D721Med (cell line): ENCODE data around the gene CDK14.
A peak's percentile ranks its signal among the peaks of the same experiment; 100 is the strongest.

ENCODE experiments used
- DNase-seq: peaks from one replicate; pipeline ENCODE4 v3.0.0; 2011; ENCODE audit warnings: low spot score; ENCODE audit not compliant: insufficient read length
- FAIRE-seq: peaks from 2 replicates; lab custom pipeline; 2011; peaks lifted over from hg19 to GRCh38; lab: Jason Lieb, UNC
- TF ChIP-seq, protein P1 (sequence below): IDR thresholded peaks from 2 replicates; pipeline ENCODE4 v1.5.1; 2012; ENCODE audit warnings: mild to moderate bottlenecking, control low read depth; ENCODE audit not compliant: insufficient read depth; ENCODE audit errors: missing control alignments

The CDK14 gene

GRCh38 chr7:91135300-91135699 lies 539.2 kb downstream of the CDK14 start:
- FAIRE-seq (no peak), DNase-seq (no peak)
- TF ChIP-seq, protein P1, sequence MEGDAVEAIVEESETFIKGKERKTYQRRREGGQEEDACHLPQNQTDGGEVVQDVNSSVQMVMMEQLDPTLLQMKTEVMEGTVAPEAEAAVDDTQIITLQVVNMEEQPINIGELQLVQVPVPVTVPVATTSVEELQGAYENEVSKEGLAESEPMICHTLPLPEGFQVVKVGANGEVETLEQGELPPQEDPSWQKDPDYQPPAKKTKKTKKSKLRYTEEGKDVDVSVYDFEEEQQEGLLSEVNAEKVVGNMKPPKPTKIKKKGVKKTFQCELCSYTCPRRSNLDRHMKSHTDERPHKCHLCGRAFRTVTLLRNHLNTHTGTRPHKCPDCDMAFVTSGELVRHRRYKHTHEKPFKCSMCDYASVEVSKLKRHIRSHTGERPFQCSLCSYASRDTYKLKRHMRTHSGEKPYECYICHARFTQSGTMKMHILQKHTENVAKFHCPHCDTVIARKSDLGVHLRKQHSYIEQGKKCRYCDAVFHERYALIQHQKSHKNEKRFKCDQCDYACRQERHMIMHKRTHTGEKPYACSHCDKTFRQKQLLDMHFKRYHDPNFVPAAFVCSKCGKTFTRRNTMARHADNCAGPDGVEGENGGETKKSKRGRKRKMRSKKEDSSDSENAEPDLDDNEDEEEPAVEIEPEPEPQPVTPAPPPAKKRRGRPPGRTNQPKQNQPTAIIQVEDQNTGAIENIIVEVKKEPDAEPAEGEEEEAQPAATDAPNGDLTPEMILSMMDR: no peak

DNA sequence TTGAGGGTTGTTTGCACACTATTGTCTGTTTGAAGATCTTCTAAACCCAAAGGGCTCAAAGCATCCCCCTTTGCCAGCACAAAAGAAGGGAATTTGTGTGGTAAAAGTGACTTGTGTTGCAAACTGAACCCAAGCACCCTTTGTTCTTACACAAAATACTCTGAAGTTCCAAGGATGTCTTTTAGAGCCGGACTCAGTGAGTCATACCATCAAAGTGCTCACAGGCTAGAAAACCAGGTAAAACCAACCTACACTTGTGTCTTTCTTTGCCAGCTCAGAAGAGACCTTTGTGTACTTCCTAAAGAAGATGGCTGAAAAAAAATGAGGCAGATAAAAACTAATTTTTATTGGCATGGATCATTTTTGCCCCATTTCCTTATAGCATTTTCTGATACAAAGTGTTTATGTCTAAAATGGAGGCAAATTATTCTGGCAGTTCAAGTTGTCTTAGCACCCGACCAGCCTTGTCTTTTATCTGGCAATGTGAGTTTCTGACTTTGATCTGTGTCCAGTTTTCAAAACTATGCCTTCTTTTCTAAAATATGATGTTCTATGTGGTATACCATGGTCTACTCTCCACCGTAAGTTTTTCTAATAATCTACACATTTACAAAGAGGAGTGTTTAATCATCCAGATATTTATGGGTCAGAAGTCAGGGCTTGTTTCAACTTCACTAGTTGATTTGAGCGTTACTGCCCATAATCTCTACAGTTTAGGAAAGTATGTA lies 539.7 kb downstream of the CDK14 start:
- FAIRE-seq (no peak), DNase-seq (no peak)
- TF ChIP-seq, protein P1: no peak

GRCh38 chr7:91137153-91137787 lies 541.1 kb downstream of the CDK14 start:
- DNase-seq: no peak
- no peak for FAIRE-seq

DNA sequence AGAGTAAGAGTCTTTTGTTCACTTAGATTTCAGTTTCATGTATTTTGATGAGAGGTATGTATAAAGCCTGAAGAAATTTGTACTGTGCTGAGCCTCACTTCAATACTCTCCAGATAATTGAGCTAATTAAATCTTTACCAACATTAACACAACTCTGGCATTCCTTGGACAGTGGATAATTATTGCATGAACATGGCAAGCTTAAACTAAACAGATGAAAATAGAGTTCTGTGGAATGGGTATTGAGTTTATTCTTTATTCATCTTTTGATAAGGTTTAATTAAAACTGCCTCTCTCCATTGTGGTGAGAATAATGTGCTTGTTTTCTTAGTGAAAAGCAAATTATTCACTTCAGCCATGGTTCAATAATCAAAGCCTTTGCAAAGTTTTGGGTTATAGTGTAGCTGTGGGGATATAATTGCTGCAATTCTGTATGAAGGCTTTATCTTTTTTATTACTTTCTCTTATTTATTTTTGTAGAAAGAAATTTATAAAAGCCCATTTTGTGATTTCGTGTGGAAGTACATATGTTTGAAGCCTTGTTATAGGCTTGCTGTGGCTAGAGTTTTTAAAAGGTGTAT lies 541.8 kb downstream of the CDK14 start:
- peak; percentile 53 for FAIRE-seq
- TF ChIP-seq, protein P1: no peak
- no peak for DNase-seq

More at GRCh38 chr7:91137153-91137787, 541.1 kb downstream of the CDK14 start:
- TF ChIP-seq, protein P1: no peak

- TF ChIP-seq, protein P1: no peak
- DNase-seq: no peak
- FAIRE-seq: no peak
Measured at GRCh38 chr7:91140286-91140685, 544.2 kb downstream of the CDK14 start.

DNA sequence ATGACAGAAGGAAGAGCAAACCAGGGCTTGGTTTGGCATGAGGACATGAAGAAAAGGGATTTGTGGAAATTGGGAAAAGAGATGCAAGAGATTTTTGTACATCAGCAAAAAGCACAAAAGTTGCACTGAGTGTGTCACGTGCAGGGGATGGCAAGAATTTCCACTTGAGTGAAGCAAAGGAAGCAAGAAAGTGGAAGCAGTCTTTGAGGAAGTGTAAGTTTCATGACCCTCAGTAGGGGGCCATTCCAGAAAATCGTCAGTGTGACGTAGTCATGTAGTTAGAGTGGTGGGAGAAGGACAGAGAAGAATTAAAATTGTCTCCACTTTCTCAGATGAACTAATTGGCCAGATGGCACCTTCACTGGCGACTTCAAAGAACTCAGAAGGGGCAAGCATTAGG lies 544.9 kb downstream of the CDK14 start:
- FAIRE-seq (no peak), DNase-seq (no peak)
- TF ChIP-seq, protein P1: no peak
